Neural cell (in vitro differentiated cells): ENCODE measurements around the gene SH3BGRL2.

Experiments used
- EP300 ChIP-seq: fragments of 450-650 bp; conservative IDR thresholded peaks from 2 replicates; pipeline ENCODE4 v1.6.1; 2014; ENCODE audit warnings: antibody characterized with exemption, mild to moderate bottlenecking, moderate library complexity; ENCODE audit not compliant: poor library complexity, severe bottlenecking
- EZH2 ChIP-seq: fragments of 200-600, 300-800 bp; shearing (Covaris generic), sonication (generic); IDR thresholded peaks from 2 replicates; pipeline ENCODE4 v1.6.1; 2014; ENCODE audit warnings: antibody characterized with exemption, low read length, borderline replicate concordance, mild to moderate bottlenecking; ENCODE audit not compliant: insufficient read depth, poor library complexity, severe bottlenecking
- MXI1 ChIP-seq: fragments of 450-650 bp; conservative IDR thresholded peaks from 2 replicates; pipeline ENCODE4 v1.6.1; 2014; ENCODE audit warnings: antibody characterized with exemption, mild to moderate bottlenecking; ENCODE audit not compliant: poor library complexity, severe bottlenecking
- POLR2AphosphoS5 ChIP-seq: IDR thresholded peaks from 2 replicates; pipeline ENCODE4 v1.6.1; 2012
- SMC3 ChIP-seq: fragments of 450-650 bp; conservative IDR thresholded peaks from 2 replicates; pipeline ENCODE4 v1.6.1; 2014; ENCODE audit warnings: antibody characterized with exemption, mild to moderate bottlenecking, moderate library complexity; ENCODE audit not compliant: poor library complexity
- TAF1 ChIP-seq: IDR thresholded peaks from 2 replicates; pipeline ENCODE4 v1.6.1; 2012; ENCODE audit warnings: low read depth
- TF ChIP-seq, protein P1 (sequence below): fragments of 450-650 bp; IDR thresholded peaks from 2 replicates; pipeline ENCODE4 v1.5.1; 2014; ENCODE audit warnings: antibody characterized with exemption, mild to moderate bottlenecking, moderate library complexity; ENCODE audit not compliant: poor library complexity, severe bottlenecking
- TF ChIP-seq, protein P2 (sequence below): IDR thresholded peaks from 2 replicates; pipeline ENCODE4 v1.6.1; 2012; ENCODE audit warnings: borderline replicate concordance

DNA sequence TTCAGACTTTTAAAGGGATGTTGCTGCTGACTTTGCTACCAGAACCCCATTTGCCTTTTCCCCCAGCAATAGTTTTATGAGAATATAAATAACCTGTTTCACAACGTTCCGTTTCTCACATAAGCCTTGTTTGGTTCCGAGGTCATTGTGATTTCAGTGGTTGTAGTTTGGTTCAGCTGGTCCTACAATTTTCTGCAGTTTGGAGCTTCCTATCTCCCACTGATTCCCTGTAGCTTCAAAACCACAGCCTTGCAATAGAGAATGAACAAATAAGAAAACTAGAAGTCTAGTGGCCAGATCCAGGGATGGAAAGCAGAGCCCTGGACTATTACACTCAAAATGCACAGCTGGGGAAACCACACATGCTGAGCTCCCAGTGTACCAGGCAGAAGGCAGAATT, 24.1 kb upstream of the SH3BGRL2 start:
- TF ChIP-seq, protein P1, sequence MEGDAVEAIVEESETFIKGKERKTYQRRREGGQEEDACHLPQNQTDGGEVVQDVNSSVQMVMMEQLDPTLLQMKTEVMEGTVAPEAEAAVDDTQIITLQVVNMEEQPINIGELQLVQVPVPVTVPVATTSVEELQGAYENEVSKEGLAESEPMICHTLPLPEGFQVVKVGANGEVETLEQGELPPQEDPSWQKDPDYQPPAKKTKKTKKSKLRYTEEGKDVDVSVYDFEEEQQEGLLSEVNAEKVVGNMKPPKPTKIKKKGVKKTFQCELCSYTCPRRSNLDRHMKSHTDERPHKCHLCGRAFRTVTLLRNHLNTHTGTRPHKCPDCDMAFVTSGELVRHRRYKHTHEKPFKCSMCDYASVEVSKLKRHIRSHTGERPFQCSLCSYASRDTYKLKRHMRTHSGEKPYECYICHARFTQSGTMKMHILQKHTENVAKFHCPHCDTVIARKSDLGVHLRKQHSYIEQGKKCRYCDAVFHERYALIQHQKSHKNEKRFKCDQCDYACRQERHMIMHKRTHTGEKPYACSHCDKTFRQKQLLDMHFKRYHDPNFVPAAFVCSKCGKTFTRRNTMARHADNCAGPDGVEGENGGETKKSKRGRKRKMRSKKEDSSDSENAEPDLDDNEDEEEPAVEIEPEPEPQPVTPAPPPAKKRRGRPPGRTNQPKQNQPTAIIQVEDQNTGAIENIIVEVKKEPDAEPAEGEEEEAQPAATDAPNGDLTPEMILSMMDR = no peak
- TF ChIP-seq TAF1 = no peak
- TF ChIP-seq EZH2 = no peak
- TF ChIP-seq, protein P2, sequence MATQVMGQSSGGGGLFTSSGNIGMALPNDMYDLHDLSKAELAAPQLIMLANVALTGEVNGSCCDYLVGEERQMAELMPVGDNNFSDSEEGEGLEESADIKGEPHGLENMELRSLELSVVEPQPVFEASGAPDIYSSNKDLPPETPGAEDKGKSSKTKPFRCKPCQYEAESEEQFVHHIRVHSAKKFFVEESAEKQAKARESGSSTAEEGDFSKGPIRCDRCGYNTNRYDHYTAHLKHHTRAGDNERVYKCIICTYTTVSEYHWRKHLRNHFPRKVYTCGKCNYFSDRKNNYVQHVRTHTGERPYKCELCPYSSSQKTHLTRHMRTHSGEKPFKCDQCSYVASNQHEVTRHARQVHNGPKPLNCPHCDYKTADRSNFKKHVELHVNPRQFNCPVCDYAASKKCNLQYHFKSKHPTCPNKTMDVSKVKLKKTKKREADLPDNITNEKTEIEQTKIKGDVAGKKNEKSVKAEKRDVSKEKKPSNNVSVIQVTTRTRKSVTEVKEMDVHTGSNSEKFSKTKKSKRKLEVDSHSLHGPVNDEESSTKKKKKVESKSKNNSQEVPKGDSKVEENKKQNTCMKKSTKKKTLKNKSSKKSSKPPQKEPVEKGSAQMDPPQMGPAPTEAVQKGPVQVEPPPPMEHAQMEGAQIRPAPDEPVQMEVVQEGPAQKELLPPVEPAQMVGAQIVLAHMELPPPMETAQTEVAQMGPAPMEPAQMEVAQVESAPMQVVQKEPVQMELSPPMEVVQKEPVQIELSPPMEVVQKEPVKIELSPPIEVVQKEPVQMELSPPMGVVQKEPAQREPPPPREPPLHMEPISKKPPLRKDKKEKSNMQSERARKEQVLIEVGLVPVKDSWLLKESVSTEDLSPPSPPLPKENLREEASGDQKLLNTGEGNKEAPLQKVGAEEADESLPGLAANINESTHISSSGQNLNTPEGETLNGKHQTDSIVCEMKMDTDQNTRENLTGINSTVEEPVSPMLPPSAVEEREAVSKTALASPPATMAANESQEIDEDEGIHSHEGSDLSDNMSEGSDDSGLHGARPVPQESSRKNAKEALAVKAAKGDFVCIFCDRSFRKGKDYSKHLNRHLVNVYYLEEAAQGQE = no peak
- TF ChIP-seq SMC3 = no peak
- TF ChIP-seq POLR2AphosphoS5 = no peak
- TF ChIP-seq MXI1 = no peak
- no peak for TF ChIP-seq EP300
